HG03045 (cell line): ENCODE data around the gene LRRC8C.
A peak's percentile ranks its signal among the peaks of the same experiment; 100 is the strongest.

Experiments used
- ATAC-seq: cut with Tn5 transposase; IDR thresholded peaks from one replicate; pipeline ENCODE4 v1.9.1; 2021; ENCODE audit warnings: mild to moderate bottlenecking, moderate library complexity; ENCODE audit not compliant: unreplicated experiment

The LRRC8C gene

GRCh38 chr1:89727517-89728312 lies 94.8 kb downstream of the LRRC8C start:
- ATAC-seq: no peak

GRCh38 chr1:89728381-89728780 lies 95.5 kb downstream of the LRRC8C start:
- ATAC-seq: no peak

DNA sequence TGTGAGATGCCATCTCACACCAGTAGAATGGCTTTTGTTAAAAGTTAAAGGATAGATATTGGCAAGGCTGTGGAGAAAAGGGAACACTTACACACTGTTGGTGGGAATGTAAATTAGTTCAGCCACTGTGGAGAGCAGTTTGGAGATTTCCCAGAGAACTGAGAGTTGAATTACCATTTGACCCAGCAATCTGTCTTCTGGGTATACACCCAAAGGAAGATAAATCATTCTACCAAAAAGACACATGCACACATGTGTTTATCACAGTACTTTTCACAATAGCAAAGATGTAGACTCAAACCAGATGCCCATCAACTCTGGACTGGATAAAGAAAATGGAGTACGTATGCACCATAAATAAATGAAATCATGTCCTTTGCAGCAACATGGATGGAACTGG lies 99.3 kb downstream of the LRRC8C start:
- no peak for ATAC-seq

- ATAC-seq: no peak
Measured at GRCh38 chr1:89732643-89733222, 99.8 kb downstream of the LRRC8C start.

DNA sequence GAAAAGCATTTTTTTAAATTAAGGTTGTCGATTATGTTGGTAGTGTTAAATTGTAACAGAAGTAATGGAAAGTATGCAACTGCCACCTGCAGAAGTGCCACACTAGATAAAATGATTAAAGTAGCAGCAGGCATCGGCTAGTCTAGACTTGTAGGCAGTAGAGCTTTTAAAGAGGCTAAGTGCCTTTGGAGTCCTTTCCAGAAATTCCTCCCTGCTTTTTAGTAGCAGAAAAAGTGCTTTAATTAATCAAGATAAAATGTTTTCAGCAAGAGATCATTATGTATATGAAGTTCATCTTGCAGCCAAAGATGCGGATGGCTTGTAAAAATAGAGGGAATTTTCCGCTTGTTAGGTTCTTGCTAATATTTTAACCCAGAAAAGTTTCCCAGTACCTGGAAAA lies 100.8 kb downstream of the LRRC8C start:
- no peak for ATAC-seq

- ATAC-seq: no peak
Measured at GRCh38 chr1:89734442-89734841, 101.5 kb downstream of the LRRC8C start.

DNA sequence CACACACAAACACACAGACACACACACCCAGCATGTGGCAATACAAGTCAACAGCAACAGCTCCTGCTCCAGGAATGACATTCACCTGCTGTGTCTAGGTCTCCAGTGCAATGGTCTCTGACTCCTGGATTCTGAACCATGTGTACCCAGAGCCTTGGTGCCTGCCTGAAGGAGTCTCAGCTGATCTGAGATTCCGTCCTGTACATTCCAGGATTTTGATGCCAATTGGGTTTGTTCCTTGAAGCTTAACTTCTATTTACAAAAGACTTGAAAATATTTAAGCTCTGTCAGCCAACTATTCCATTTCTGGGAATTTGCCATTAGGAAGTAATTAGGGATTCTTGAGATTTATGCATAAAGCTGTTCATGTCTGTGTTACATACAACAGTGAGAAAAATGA lies 102.6 kb downstream of the LRRC8C start:
- ATAC-seq: no peak

- ATAC-seq: no peak
Measured at GRCh38 chr1:89736937-89737733, 104.2 kb downstream of the LRRC8C start.

DNA sequence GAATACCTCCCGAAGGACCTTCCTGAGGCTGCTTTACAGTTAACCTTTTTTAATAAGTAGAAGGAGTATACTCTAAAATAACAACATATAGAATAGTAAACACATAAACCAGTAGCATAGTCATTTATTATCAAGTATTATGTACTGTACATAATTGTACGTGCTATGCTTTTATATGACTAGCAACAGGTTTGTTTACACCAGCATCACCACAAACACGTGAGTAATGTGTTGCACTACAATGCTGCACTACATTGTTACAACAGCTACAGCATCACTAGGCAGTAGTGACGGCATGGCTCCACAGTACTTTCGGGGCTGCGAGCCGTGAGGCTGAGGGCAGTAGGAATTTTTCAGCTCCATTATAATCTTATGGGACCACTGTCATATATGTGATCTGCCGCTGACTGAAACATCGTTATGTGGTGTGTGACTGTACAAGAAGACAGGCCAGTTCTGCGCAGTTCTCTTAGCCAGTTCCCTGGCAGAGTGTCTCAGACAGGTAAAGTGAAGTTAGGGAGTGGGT lies 105.1 kb downstream of the LRRC8C start:
- no peak for ATAC-seq

DNA sequence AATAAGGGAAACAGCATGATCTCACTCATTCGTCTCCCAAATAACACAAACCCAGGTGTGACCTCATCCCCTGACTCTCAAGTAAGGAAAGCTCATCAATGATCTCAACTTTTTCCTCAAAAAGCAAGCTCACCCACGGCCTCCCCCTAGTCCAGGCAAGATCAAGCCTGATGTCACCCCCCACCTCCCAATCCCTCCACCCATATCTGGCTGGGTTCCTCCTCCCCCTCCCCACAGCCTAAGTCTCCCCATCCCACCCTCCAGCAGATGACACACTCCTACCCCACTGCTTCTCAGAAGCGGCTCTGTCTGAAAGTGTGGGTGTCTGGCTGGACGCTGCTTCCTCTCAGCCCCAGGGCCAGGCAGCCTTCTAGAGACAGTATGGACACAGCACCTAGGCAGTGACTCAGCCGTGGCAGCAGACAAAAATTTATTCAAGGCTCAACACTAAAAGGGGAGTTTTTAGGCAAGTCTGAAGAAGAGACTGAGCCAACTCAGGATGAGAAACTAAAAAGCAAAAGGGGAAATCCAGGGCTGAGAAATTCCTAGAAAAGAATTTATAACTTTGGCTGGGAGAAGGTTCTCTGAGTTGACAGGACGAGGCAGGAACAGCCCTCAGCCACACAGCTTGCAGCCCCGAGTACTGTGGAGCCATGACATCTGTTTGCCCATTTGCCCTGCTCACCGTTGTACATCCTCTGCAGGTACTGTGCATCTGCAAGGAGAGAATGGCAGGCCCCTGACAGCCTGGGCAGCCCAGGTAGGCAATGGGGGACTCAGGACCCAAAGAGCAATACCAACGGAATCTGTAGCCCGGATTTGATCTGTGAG lies 106.3 kb downstream of the LRRC8C start:
- peak; percentile 77 for ATAC-seq

DNA sequence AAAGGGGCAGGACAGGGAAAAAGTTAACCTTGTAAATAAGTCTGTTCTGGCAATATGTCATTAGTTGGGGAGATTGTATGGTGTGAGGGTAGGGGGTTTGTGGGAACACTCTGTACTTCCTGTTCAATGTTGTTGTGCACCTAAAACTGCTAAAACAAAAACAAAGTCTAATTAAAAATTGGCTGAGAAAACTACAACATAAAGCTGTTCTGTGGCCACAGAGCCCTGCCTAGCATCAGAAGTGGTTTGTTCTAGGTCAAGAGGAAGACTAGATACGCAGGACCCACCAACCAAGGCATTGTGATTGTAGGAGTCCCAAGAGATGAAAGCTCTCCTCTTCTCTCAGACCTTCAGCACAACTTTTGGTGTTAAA lies 106.9 kb downstream of the LRRC8C start:
- ATAC-seq: no peak

- ATAC-seq: no peak
Measured at GRCh38 chr1:89743788-89744187, 110.9 kb downstream of the LRRC8C start.

- ATAC-seq: no peak
Measured at GRCh38 chr1:89746424-89747149, 113.7 kb downstream of the LRRC8C start.

- ATAC-seq: no peak
Measured at GRCh38 chr1:89753761-89754160, 120.8 kb downstream of the LRRC8C start.

DNA sequence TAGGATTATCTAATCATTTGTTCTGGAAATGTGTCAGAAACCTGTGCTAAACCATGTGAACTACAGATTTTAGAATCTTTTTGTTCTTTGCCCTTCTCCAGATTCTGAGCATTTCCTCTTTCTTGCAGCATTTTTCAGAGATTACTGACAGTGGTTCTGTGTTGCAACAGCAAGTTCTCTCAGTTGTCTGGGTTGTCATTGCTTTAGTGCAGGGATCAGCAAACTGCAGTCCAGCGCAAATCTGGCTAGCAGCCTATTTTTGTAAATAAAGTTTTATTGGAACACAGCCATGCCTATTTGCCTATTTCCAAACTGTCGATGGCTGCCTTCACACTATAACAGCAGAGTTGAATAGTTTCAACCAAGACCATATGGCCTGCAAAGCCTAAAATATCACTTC lies 121.6 kb downstream of the LRRC8C start:
- ATAC-seq: no peak

- no peak for ATAC-seq
Measured at GRCh38 chr1:89755591-89755990, 122.7 kb downstream of the LRRC8C start.

- no peak for ATAC-seq
Measured at GRCh38 chr1:89757532-89757931, 124.6 kb downstream of the LRRC8C start.

- no peak for ATAC-seq
Measured at GRCh38 chr1:89758156-89758555, 125.2 kb downstream of the LRRC8C start.

DNA sequence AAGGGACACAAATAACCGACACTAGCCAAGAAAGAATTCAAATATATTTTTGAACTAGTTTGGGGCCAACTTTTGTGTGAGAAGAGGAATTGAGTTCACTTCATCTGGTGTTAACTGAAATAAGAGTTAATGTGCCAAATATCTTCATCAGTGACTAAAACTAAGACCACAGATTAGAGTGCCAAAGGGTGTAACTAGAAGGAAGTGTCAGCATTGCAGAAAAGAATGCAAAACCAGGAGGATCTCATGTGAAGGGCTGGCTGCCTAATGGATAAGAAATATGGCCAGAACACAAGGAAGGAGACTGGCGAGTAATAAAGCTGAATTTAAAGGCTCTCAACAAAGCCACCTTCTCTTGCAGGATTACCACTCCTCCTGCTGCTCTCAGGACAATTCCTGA lies 126.1 kb downstream of the LRRC8C start:
- no peak for ATAC-seq

DNA sequence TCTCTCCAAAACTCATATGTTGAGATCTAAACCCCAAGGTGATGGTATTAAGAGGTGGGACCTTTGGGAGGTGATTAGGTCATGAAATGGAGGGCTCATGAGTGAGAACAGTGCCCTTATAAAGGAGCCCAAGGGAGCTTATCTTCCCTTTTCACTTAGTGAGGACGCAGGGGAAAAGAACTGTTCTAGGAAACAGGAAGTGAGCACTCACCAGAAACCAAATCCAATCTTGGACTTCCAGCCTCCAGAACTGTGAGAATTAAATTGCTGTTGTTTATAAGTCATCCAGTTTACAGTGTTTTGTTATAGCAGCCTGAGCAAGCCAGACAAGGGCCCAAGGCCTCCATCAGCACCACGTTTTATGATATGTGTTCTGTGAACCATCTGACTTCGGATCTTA lies 127.6 kb downstream of the LRRC8C start:
- no peak for ATAC-seq
